Measurements from ENCODE around the gene RGPD6. TPM values are rescaled to one million over a fixed set of nuclear protein-coding genes. Genes with fewer than 3 reads are reported as not detected.
"Not testable (repeated sequence)": the region's sequence is repeated elsewhere in the genome, so short reads cannot be mapped to it uniquely, and the experiment has no call there.

RGPD6 gene
- total RNA-seq, 1 donor from 2014 or later: 14.1 TPM

GRCh38 chr2:110474898-110475297, 102.1 kb downstream of the RGPD6 start:
- H3K4me3 Mint-ChIP-seq (ENCODE audit: unreplicated experiment); H3K36me3 Mint-ChIP-seq (ENCODE audit: low read depth); H3K9me3 Mint-ChIP-seq (ENCODE audit: low read depth); H3K27ac Mint-ChIP-seq (ENCODE audit: unreplicated experiment); H3K27me3 Mint-ChIP-seq (ENCODE audit: low read depth); H3K4me1 Mint-ChIP-seq (ENCODE audit: low read depth); DNase-seq (ENCODE audit: low spot score): not testable (repeated sequence)

GRCh38 chr2:110473059-110473358, 104.0 kb downstream of the RGPD6 start:
- not testable (repeated sequence) for H3K4me1 Mint-ChIP-seq (ENCODE audit: low read depth); H3K4me3 Mint-ChIP-seq (ENCODE audit: unreplicated experiment); DNase-seq (ENCODE audit: low spot score); H3K27ac Mint-ChIP-seq (ENCODE audit: unreplicated experiment); H3K36me3 Mint-ChIP-seq (ENCODE audit: low read depth); H3K27me3 Mint-ChIP-seq (ENCODE audit: low read depth); H3K9me3 Mint-ChIP-seq (ENCODE audit: low read depth)

- H3K27me3 Mint-ChIP-seq (ENCODE audit: low read depth); H3K4me1 Mint-ChIP-seq (ENCODE audit: low read depth); DNase-seq (ENCODE audit: low spot score); H3K9me3 Mint-ChIP-seq (ENCODE audit: low read depth); H3K27ac Mint-ChIP-seq (ENCODE audit: unreplicated experiment); H3K4me3 Mint-ChIP-seq (ENCODE audit: unreplicated experiment); H3K36me3 Mint-ChIP-seq (ENCODE audit: low read depth): not testable (repeated sequence)
These were observed 104.6 kb downstream of the RGPD6 start, which contains the start of gene LIMS4 for GRCh38 chr2:110472171-110473058. Gene LIMS4 (minus strand): TSS chr2:110472816. CDS start chr2:110472778, 38 bp downstream.

- H3K9me3 Mint-ChIP-seq (ENCODE audit: low read depth); H3K27ac Mint-ChIP-seq (ENCODE audit: unreplicated experiment); H3K27me3 Mint-ChIP-seq (ENCODE audit: low read depth); DNase-seq (ENCODE audit: low spot score); H3K36me3 Mint-ChIP-seq (ENCODE audit: low read depth); H3K4me1 Mint-ChIP-seq (ENCODE audit: low read depth); H3K4me3 Mint-ChIP-seq (ENCODE audit: unreplicated experiment): not testable (repeated sequence)
These were observed 108.1 kb downstream of the RGPD6 start for GRCh38 chr2:110468921-110469320.

GRCh38 chr2:110465312-110465711, 111.7 kb downstream of the RGPD6 start:
- not testable (repeated sequence) for H3K4me3 Mint-ChIP-seq (ENCODE audit: unreplicated experiment); H3K4me1 Mint-ChIP-seq (ENCODE audit: low read depth); H3K9me3 Mint-ChIP-seq (ENCODE audit: low read depth); H3K27ac Mint-ChIP-seq (ENCODE audit: unreplicated experiment); H3K36me3 Mint-ChIP-seq (ENCODE audit: low read depth); H3K27me3 Mint-ChIP-seq (ENCODE audit: low read depth); DNase-seq (ENCODE audit: low spot score)

Other genes with a start within 250 kb of the RGPD6 start
- gene LIMS4, start 104.4 kb downstream of the RGPD6 start, total RNA-seq: 2.2 to 4.2 TPM (median 3.3 TPM) in 3 replicates
- gene BUB1, start 100.8 kb upstream of the RGPD6 start, total RNA-seq: 7.1 to 7.8 TPM (median 7.6 TPM) in 3 replicates
- not detected in 3 replicates for gene ACOXL, start 155.4 kb upstream of the RGPD6 start, total RNA-seq